GM10248 (cell line): Measurements from ENCODE around the gene NKX2-1.
"Not testable (repeated sequence)": the region's sequence is repeated elsewhere in the genome, so short reads cannot be mapped to it uniquely, and the experiment has no call there.

Source experiments
- CTCF ChIA-PET: fragments of 300-600 bp; sonication (Branson Sonifier 250); formaldehyde crosslinking; extraction: SDS; loops from one replicate; lab custom pipeline; 2021; ENCODE audit warnings: antibody characterized with exemption; lab: Yijun Ruan, JAX
- POLR2A ChIA-PET: fragments of 350-650 bp; sonication (Branson Sonifier 250); formaldehyde crosslinking; extraction: SDS; loops from one replicate; lab custom pipeline; 2020; ENCODE audit warnings: antibody characterized with exemption; lab: Yijun Ruan, JAX
- DNase-seq: peaks from one replicate; pipeline ENCODE4 v3.0.0; 2012; ENCODE audit errors: extremely low spot score
- TF ChIP-seq, protein P1 (sequence below): IDR thresholded peaks from 2 replicates; pipeline ENCODE4 v1.5.1; 2012; ENCODE audit warnings: mild to moderate bottlenecking, low read depth; ENCODE audit errors: extremely low read depth, missing control alignments, control extremely low read depth

NKX2-1 gene

DNA sequence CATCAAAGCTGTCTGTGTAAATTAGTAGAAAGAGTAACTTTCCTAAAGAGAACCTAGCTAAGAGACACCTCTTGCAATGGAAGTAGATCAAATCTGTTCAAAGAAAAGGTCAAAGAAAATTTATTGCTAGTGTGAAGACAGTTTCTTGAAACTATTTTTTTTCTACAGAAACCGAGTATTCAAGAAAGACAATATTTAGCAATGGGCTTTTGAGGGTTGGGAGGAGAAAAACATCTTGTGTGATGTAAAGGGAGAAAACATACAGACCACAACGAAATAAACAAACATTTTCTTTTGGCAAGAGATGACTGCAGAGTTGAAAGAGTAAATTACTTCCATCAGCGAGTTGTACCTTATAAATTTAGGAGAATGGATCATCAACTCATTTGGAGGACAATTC lies 24.4 kb downstream of the NKX2-1 start:
- TF ChIP-seq, protein P1, sequence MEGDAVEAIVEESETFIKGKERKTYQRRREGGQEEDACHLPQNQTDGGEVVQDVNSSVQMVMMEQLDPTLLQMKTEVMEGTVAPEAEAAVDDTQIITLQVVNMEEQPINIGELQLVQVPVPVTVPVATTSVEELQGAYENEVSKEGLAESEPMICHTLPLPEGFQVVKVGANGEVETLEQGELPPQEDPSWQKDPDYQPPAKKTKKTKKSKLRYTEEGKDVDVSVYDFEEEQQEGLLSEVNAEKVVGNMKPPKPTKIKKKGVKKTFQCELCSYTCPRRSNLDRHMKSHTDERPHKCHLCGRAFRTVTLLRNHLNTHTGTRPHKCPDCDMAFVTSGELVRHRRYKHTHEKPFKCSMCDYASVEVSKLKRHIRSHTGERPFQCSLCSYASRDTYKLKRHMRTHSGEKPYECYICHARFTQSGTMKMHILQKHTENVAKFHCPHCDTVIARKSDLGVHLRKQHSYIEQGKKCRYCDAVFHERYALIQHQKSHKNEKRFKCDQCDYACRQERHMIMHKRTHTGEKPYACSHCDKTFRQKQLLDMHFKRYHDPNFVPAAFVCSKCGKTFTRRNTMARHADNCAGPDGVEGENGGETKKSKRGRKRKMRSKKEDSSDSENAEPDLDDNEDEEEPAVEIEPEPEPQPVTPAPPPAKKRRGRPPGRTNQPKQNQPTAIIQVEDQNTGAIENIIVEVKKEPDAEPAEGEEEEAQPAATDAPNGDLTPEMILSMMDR: no peak
- DNase-seq: no peak
- CTCF ChIA-PET: interaction anchor here (1.3 kb wide), 1 partner anchor 26 kb away, joined by 3 read pairs; no protein-coding TSS in a partner anchor
- POLR2A ChIA-PET: no interaction called here

DNA sequence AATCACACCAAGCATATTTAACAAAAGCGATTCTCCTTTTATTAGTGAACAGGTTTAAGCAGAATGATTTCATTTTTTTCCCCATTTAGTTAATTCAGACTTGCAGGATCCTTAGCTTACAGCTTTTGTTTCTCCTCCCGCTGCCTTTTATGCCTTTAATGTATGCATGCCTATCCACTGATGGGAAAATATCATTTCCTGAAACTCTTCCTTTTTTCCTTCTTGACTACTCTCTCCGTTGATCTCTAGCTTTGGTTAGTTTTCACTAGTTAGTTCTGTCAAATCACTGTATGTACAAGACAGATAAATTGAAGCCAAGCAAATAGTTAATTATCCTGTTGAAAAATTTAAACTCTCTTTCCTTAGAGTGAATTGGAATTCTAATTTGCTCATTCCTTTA lies 26.3 kb downstream of the NKX2-1 start:
- no peak for DNase-seq
- CTCF ChIA-PET: interaction anchor here (1.0 kb wide), 1 partner anchor 13 kb away, joined by 3 read pairs; no protein-coding TSS in a partner anchor
- TF ChIP-seq, protein P1: no peak
- POLR2A ChIA-PET: no interaction called here

DNA sequence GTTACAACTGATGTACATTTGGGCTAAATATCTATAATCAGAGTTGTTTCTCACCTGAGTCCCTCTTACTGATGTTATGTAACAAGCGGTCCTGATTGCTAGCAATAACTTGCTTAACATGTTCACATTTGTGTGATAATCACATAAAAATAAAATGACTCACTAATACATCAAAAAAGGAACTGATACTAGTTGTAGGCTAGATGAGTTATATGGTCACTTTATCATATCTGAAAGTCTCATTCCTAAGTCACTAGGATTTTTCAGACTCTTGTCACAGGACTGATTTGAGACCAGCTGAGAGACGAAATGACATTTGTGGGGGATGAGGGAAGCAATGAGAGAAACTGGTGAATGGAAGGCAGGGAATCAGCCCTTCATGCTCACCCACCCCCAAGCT lies 34.3 kb downstream of the NKX2-1 start:
- CTCF ChIA-PET: interaction anchor here (1.3 kb wide), 1 partner anchor 12 kb away, joined by 3 read pairs; no protein-coding TSS in a partner anchor
- POLR2A ChIA-PET: no interaction called here
- TF ChIP-seq, protein P1: no peak
- no peak for DNase-seq

DNA sequence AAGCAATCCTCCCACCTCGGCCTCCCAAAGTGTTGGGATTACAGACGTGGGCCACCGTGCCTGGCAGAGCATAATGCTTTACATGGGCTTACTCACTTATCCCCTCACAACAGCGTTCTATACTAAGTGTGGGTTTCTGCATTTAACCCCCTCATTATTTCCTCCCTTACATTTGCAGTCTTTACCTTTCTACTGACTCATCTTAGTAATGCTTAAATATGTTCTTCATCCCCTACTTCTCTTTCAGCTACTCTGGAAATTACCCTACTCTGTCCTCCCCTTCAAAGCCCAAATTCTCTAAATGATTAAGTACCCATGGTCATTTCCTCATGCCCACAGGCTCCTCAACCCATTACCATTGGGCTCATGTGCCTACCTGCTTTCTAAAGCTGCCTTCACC lies 40.7 kb downstream of the NKX2-1 start:
- no peak for DNase-seq
- ChIA-PET POLR2A (no interaction called here), CTCF (no interaction called here)
- TF ChIP-seq, protein P1: no peak

DNA sequence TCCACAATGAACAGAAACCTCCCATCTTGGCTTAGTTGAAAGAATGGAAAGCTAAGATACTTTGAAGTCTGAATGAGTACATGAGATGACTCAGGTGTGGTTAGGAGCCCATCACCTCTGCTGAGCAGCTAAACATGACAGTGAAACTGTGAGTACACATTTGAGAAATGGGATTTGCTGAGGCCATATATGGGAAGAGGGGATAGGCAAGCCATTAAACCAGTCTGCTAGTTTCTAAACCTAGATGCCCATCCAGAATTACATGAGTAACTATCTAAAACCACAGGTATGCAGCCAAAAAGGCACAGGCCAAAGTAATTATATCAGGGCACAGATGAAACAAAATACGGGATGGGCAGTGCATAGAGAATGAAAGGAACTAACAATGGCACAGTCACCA lies 41.2 kb downstream of the NKX2-1 start:
- CTCF ChIA-PET: interaction anchor here (1.5 kb wide), 1 partner anchor 75 kb away, joined by 3 read pairs; no protein-coding TSS in a partner anchor
- TF ChIP-seq, protein P1: no peak
- POLR2A ChIA-PET: no interaction called here
- no peak for DNase-seq

DNA sequence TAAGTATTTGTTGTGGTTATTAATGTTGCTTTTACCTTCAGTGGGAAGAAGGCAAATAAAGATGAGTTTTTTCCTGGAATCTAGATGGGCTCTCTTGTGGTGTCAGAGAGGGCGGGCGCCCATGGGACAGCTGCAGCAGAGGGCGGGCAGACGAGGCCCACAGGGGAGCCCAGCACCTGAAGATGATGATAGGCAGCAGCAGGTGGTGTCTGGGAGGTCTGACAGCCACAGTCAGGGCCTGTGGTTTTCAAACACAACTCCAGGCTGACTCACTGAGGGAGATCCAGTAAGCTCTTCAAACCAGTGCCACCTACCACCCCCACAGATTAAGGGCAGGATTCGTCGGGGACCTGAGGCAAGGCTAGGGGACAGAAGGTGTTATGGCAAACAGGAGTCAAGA lies 42.8 kb downstream of the NKX2-1 start:
- DNase-seq: no peak
- TF ChIP-seq, protein P1: no peak
- POLR2A ChIA-PET: no interaction called here
- CTCF ChIA-PET: interaction anchor here (1.2 to 1.5 kb wide), 2 partner anchors 74 to 76 kb away, joined by 3 read pairs; no protein-coding TSS in a partner anchor

DNA sequence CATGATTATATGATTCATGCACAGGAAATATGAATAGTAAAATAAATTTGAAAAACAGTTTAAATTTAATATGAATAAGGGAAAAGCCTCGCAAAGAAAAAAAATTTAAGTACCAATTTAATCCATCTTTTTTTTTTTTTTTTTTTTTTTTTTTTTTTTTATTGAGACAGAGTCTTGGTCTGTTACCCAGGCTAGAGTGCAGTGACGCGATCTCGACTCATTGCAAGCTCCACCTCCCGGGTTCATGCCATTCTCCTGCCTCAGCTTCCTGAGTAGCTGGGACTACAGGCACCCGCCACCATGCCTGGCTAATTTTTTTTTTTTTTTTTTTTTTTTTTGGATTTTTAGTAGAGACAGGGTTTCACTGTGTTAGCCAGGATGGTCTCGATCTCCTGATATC lies 44.0 kb downstream of the NKX2-1 start:
- CTCF ChIA-PET, POLR2A ChIA-PET, DNase-seq: not testable (repeated sequence)
